ENCODE measurements around the gene TOMT. TPM values are rescaled to one million over a fixed set of nuclear protein-coding genes. Genes with fewer than 3 reads are reported as not detected.

Gene TOMT
- polyA plus RNA-seq, 1 donor from 2014 or later: 0.76 TPM

DNA sequence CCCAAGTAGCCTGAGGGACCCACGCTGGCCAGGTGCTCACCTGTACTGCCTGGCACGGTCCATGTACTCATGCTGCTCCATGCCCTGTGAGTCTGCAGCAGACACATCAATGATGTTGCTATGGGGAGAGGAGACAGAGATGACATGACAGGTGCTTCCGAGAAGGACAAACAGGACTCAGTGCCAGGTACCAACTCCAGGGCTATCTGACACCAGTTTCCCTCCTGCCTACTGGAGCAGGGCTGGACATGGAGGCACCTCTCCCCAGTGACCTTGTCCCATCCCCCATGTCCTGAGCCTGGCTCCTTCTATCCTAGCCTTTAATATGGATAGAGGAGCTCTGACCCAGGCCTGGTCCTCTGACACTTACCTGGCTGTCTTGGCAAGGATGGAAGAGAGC lies 7.0 kb upstream of the TOMT start:
- Histone ChIP-seq H4K20me1 (ENCODE audit: insufficient read depth) (no peaks in the 10 kb centered on the region), H3K36me3 (ENCODE audit: insufficient read depth, low read length) (no peaks in the 10 kb centered on the region)
- TF ChIP-seq, protein P1, sequence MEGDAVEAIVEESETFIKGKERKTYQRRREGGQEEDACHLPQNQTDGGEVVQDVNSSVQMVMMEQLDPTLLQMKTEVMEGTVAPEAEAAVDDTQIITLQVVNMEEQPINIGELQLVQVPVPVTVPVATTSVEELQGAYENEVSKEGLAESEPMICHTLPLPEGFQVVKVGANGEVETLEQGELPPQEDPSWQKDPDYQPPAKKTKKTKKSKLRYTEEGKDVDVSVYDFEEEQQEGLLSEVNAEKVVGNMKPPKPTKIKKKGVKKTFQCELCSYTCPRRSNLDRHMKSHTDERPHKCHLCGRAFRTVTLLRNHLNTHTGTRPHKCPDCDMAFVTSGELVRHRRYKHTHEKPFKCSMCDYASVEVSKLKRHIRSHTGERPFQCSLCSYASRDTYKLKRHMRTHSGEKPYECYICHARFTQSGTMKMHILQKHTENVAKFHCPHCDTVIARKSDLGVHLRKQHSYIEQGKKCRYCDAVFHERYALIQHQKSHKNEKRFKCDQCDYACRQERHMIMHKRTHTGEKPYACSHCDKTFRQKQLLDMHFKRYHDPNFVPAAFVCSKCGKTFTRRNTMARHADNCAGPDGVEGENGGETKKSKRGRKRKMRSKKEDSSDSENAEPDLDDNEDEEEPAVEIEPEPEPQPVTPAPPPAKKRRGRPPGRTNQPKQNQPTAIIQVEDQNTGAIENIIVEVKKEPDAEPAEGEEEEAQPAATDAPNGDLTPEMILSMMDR (IDR thresholded peaks at IDR 0.05; ENCODE audit: poor library complexity, severe bottlenecking): no peak
- TF ChIP-seq MXI1 (conservative IDR thresholded peaks at IDR 0.05; ENCODE audit: poor library complexity, severe bottlenecking) (no peak), EZH2 (IDR thresholded peaks at IDR 0.05; ENCODE audit: borderline replicate concordance, insufficient read depth, low read length, poor library complexity, severe bottlenecking) (no peak)

DNA sequence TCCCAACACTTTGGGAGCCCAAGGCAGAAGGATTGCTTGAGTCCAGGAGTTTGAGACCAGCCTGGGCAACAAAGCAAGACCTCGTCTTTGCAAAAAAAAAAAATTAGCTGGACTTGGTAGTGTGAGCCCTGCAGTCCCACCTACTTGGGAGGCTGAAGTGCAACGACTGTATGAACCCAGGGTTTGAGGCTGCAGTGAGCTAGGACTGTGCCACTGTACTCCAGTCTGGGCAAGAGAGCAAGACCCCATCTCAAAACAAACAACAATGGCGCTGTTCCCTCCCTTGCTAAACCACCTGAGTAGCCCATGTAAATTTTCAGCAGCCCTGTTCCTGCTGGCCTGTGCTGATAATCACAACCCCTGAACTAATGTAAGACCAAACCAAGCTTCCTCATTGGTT lies 5.7 kb upstream of the TOMT start:
- Histone ChIP-seq H3K36me3 (ENCODE audit: insufficient read depth, low read length) (no peaks in the 10 kb centered on the region), H3K4me3 (ENCODE audit: low read length) (no peak overlapping the region), H2AFZ (ENCODE audit: low read depth, low read length) (no peak overlapping the region), H4K20me1 (ENCODE audit: insufficient read depth) (no peaks in the 10 kb centered on the region), H3K9me3 (ENCODE audit: low read length) (no peaks in the 10 kb centered on the region), H3F3A (ENCODE audit: insufficient read depth, low read length, poor library complexity, severe bottlenecking) (no peaks in the 10 kb centered on the region), H3K9ac (ENCODE audit: low read length) (no peak overlapping the region), H3K27ac (ENCODE audit: low read length) (no peak overlapping the region), H3K79me2 (replicated peaks; ENCODE audit: insufficient read depth, low read length) (peaks cover 20% of the 10 kb centered on the region), H3K4me2 (ENCODE audit: low read length) (no peak overlapping the region), H3K9me2 (ENCODE audit: insufficient read depth, low read length) (no peaks in the 10 kb centered on the region), H3K27me3 (ENCODE audit: insufficient read depth, low read depth, low read length) (no peaks in the 10 kb centered on the region)
- TF ChIP-seq EP300 (conservative IDR thresholded peaks at IDR 0.05; ENCODE audit: poor library complexity, severe bottlenecking) (no peak), EZH2 (IDR thresholded peaks at IDR 0.05; ENCODE audit: borderline replicate concordance, insufficient read depth, low read length, poor library complexity, severe bottlenecking) (no peak), RAD21 (conservative IDR thresholded peaks at IDR 0.05) (no peak), POLR2AphosphoS5 (IDR thresholded peaks at IDR 0.05) (no peak)
- TF ChIP-seq, protein P1 (IDR thresholded peaks at IDR 0.05; ENCODE audit: poor library complexity, severe bottlenecking): no peak

More for the DNA sequence above, 7.0 kb upstream of the TOMT start:
- Histone ChIP-seq H3K27me3 (ENCODE audit: insufficient read depth, low read depth, low read length) (no peaks in the 10 kb centered on the region), H3K4me3 (ENCODE audit: low read length) (no peak overlapping the region), H3K9ac (ENCODE audit: low read length) (no peak overlapping the region), H2AFZ (ENCODE audit: low read depth, low read length) (no peak overlapping the region), H3K27ac (ENCODE audit: low read length) (no peak overlapping the region), H3K4me2 (ENCODE audit: low read length) (no peak overlapping the region), H3F3A (ENCODE audit: insufficient read depth, low read length, poor library complexity, severe bottlenecking) (no peaks in the 10 kb centered on the region), H3K9me3 (ENCODE audit: low read length) (no peaks in the 10 kb centered on the region), H3K9me2 (ENCODE audit: insufficient read depth, low read length) (no peaks in the 10 kb centered on the region), H3K79me2 (replicated peaks; ENCODE audit: insufficient read depth, low read length) (peaks cover 20% of the 10 kb centered on the region)

- Histone ChIP-seq H3K4me2 (ENCODE audit: low read length) (no peak overlapping the region), H3F3A (ENCODE audit: insufficient read depth, low read length, poor library complexity, severe bottlenecking) (no peaks in the 10 kb centered on the region), H3K79me2 (replicated peaks; ENCODE audit: insufficient read depth, low read length) (peaks cover 20% of the 10 kb centered on the region), H3K9me2 (ENCODE audit: insufficient read depth, low read length) (no peaks in the 10 kb centered on the region), H3K27me3 (ENCODE audit: insufficient read depth, low read depth, low read length) (no peaks in the 10 kb centered on the region), H2AFZ (ENCODE audit: low read depth, low read length) (no peak overlapping the region), H3K27ac (ENCODE audit: low read length) (no peak overlapping the region), H3K9me3 (ENCODE audit: low read length) (no peaks in the 10 kb centered on the region), H3K36me3 (ENCODE audit: insufficient read depth, low read length) (no peaks in the 10 kb centered on the region), H3K4me3 (ENCODE audit: low read length) (no peak overlapping the region), H3K9ac (ENCODE audit: low read length) (no peak overlapping the region), H4K20me1 (ENCODE audit: insufficient read depth) (no peaks in the 10 kb centered on the region)
- TF ChIP-seq EP300 (conservative IDR thresholded peaks at IDR 0.05; ENCODE audit: poor library complexity, severe bottlenecking) (no peak), SMC3 (conservative IDR thresholded peaks at IDR 0.05; ENCODE audit: poor library complexity) (no peak), RAD21 (conservative IDR thresholded peaks at IDR 0.05) (no peak), POLR2AphosphoS5 (IDR thresholded peaks at IDR 0.05) (no peak), MXI1 (conservative IDR thresholded peaks at IDR 0.05; ENCODE audit: poor library complexity, severe bottlenecking) (no peak), TAF1 (IDR thresholded peaks at IDR 0.05; ENCODE audit: low read depth) (no peak), EZH2 (IDR thresholded peaks at IDR 0.05; ENCODE audit: borderline replicate concordance, insufficient read depth, low read length, poor library complexity, severe bottlenecking) (no peak)
- TF ChIP-seq, protein P2, sequence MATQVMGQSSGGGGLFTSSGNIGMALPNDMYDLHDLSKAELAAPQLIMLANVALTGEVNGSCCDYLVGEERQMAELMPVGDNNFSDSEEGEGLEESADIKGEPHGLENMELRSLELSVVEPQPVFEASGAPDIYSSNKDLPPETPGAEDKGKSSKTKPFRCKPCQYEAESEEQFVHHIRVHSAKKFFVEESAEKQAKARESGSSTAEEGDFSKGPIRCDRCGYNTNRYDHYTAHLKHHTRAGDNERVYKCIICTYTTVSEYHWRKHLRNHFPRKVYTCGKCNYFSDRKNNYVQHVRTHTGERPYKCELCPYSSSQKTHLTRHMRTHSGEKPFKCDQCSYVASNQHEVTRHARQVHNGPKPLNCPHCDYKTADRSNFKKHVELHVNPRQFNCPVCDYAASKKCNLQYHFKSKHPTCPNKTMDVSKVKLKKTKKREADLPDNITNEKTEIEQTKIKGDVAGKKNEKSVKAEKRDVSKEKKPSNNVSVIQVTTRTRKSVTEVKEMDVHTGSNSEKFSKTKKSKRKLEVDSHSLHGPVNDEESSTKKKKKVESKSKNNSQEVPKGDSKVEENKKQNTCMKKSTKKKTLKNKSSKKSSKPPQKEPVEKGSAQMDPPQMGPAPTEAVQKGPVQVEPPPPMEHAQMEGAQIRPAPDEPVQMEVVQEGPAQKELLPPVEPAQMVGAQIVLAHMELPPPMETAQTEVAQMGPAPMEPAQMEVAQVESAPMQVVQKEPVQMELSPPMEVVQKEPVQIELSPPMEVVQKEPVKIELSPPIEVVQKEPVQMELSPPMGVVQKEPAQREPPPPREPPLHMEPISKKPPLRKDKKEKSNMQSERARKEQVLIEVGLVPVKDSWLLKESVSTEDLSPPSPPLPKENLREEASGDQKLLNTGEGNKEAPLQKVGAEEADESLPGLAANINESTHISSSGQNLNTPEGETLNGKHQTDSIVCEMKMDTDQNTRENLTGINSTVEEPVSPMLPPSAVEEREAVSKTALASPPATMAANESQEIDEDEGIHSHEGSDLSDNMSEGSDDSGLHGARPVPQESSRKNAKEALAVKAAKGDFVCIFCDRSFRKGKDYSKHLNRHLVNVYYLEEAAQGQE (IDR thresholded peaks at IDR 0.05; ENCODE audit: borderline replicate concordance): no peak
- TF ChIP-seq, protein P1 (IDR thresholded peaks at IDR 0.05; ENCODE audit: poor library complexity, severe bottlenecking): no peak
Measured at GRCh38 chr11:72100462-72100861, 5.3 kb upstream of the TOMT start.

Data from neural cell (in vitro differentiated cells).